SIG-M5 (cell line): Measurements from ENCODE around the gene RAB29.
"Not testable (repeated sequence)": the region's sequence is repeated elsewhere in the genome, so short reads cannot be mapped to it uniquely, and the experiment has no call there.

Source experiments
- DNase-seq: peaks from one replicate; lab custom pipeline; 2025; lab: John Stamatoyannopoulos, UW

RAB29 gene

DNA sequence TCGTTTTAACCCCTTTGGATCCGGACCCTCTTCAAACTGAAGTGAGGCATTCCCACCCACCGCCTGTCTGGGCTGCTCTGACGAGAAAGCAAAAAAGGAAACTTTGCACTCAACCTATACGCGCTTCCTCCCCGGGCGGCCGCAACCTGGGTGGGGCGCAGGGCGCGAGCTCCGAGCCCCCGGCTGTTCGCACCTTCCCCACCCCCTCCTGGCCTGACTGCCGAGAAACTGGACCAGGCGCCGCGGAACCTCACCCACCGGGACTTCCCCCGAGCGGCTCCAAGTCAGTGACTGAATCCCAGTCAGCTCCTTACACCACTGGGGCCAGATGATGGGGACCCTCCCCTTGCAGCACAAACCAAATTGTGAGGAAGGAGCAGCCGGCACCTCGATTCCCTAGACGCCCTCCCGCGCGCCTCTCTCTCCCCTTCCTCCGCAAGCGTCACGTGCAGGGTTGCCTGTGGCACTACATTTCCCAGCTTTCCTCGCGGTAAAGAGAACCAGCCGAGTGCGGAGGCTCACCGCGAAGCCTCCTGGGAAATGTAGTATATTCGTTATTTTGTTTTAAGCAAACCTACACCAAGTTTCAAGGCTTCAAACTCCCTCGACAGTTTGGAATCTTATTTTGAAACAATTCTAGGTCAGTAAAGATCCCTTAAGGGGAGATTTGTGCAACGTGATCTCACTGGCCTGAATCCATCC lies at the start of gene RAB29:
Gene RAB29, minus strand, starts transcription at position 468 of the 702 bp plus-strand sequence. CDS start 526 bp downstream, outside the sequence.
- DNase-seq, result peak; percentile 65

GRCh38 chr1:205824180-205824579 lies 48.9 kb upstream of the RAB29 start:
- DNase-seq, result no peak

- not testable (repeated sequence) for DNase-seq
Measured at GRCh38 chr1:205823260-205823659, 48.0 kb upstream of the RAB29 start.

DNA sequence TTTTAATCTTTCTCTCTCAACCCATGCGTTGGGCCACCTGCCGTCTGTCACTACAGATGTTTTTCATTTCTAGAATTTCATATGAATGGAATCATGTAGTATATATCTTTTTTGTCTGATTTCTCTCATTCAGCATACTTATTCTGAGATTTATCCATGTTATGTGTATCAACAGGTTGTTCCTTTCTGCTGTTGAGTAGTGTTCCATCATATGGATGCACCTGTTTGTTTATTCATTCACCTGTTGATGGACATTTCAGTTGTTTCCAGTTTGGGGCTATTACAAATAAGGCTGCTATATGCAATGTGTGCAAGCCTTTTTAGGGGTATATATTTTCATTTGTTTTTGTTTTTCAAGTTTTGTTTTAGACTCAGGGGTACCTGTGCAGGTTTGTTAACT lies 47.1 kb upstream of the RAB29 start:
- no peak for DNase-seq

- no peak for DNase-seq
Measured at GRCh38 chr1:205817988-205818387, 42.7 kb upstream of the RAB29 start.

GRCh38 chr1:205817364-205817763 lies 42.1 kb upstream of the RAB29 start:
- no peak for DNase-seq

GRCh38 chr1:205813755-205814058 lies 38.4 kb upstream of the RAB29 start:
- DNase-seq, result no peak

- DNase-seq, result peak; percentile 56
Measured at GRCh38 chr1:205812878-205813754, 37.8 kb upstream of the RAB29 start, which contains the start of gene SLC41A1. Gene SLC41A1, minus strand, starts transcription at chr1:205813198. Its CDS starts 2,757 bp downstream, at chr1:205810441.

DNA sequence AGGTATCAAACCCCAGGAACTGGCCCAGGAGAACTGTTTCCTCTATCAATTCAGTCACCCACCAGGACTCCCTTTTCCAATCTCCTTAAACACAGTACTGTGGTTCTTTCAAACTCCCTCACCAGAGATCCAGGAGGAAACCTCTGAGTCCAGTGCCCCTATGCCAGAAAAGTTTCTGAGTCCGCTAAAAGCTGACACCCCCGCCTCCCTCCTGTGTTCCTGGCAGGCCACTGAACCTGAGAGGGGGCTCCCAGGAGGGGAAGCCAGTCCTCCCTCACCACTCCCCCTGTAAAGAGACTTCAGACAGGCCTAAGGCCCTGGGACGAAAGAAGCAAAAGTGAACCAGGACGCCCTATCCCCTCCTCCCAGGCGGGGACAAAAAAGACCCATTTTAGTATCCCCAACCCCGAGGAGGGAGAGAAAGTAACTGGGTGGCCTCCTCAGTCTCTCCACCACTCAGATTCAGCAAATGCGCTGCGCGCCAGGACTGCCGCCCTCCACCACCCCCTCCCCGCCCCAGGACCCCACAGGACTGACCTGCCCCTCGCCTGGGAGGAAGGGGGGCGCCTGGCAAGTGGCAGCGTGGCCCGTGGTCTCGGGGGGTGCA lies 37.1 kb upstream of the RAB29 start:
- no peak for DNase-seq

GRCh38 chr1:205811660-205812059 lies 36.4 kb upstream of the RAB29 start:
- no peak for DNase-seq

DNA sequence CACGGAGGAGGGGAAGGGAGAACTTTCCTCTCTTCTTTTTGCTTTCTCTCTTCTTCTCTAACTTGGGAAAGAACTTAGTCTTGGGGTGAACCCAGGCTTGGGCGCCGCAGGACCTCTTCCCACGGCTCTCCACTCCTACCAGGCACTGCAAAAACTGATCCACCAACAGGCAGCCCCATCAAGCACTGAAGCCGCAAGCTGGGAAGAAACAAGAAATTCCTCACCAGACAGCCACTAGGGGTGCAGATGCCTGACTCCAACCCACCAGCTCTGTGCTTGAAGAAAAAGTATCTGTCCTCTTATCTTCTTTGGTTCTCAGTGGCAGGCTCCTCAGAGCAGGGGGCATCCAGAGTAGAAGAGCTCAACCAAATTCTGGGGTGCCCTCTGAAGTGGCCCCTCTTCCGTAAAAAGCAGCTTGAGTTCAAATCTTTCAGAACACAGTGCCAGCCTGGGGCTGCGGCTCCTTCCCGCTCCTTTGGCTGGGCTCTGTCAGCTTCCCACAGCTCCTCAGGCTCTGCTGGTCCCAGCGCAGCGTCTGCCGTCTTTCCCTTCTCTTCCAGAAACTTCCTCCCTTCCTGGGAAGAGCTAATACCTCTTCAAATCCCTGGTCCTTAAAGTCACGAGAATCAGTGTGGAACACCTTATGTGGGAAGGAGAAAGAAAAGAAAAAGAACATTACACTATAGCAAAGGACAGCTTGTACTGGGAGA lies 35.3 kb upstream of the RAB29 start:
- no peak for DNase-seq

- DNase-seq, result no peak
Measured at GRCh38 chr1:205809942-205810345, 34.7 kb upstream of the RAB29 start.

DNA sequence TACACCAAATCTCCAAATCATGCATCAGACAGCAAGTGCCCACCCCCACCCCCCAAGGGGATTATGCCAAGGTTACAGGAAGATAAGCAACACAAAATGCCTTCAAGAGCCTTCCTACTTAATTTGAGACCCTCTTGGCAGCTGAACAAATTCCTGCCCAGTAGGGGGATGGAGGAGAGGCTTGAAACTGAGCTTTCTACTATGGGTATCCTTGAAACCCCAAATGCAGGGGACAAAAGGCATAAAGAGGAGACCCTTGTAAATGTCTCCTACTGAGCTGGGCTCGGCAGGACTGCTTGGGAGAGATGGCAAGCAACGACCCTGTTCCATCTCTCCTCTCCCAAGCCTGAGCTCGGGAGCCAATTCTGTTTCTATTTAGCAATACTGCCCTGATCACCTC lies 34.2 kb upstream of the RAB29 start:
- DNase-seq, result no peak

DNA sequence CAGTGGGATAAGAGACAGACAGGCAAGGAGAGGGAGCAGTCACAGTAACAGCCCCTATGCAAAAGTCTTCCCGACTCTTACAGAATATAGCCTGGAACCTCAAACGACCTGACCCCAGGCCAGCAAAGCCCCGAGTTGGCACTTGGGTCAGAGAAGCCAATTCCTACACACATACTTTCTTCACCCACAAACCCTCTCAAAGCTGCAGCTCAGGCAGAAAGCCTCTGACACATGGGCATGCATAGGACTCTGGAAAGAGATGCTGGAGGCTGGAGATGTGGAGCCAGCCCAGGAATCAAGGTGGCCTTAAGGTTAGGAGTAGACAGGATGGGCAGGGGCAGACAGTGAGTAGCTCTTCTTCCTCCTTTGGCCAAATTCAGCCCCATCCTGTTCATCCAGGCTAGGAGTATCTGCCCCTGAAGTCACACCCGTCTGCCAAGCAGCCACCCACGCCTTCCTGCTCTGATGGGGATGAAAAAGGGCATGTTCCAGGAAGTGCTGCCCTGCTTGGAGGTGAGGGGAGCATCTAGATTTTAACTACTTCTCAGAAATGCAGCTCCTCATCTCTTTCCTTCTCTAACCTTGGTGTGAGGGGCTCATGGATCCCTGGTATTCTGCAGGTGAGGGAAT lies 29.9 kb upstream of the RAB29 start:
- DNase-seq, result no peak

- no peak for DNase-seq
Measured at GRCh38 chr1:205804605-205805004, 29.3 kb upstream of the RAB29 start.

- DNase-seq, result no peak
Measured at GRCh38 chr1:205803986-205804385, 28.7 kb upstream of the RAB29 start.

DNA sequence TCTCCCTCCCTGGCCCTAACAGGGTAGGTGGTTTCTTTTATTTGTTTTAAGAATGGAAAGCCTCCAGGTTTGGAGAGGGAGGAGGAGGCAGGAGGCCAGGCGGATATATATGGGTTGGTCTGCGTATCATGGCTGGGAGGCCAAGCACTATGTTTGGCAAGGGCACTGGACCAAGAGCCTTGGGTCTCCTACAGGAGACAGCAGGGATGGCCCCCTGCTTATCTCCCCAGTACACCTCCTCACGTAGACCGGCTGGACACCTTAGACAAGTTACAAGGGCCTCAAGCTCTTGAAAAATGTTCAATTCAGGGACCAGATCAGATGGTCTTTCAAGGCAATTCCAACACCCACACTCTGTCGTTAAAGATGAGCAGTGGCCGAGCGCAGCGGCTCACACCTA lies 26.8 kb upstream of the RAB29 start:
- no peak for DNase-seq

- DNase-seq, result no peak
Measured at GRCh38 chr1:205800981-205801703, 25.9 kb upstream of the RAB29 start.

DNA sequence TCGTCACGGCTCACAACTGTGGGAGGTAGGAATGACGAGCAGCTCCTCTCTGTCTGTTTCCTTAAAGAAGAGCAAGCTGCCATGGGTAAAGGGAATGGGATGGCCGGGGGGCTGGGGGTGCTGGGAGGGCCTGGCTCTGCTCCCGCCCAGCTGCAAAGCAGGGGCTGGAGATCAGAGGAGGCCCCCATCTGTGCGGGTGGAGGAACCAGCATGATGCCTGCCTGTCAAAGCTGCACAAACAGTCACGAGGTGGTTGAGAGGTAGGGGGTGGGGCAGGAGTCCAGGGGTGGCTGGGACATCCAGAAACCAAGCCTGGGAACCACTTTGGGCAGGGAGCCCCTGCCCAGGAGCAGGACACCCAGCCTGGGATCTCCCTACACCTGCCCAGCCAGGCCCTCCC lies 25.1 kb upstream of the RAB29 start:
- no peak for DNase-seq

DNA sequence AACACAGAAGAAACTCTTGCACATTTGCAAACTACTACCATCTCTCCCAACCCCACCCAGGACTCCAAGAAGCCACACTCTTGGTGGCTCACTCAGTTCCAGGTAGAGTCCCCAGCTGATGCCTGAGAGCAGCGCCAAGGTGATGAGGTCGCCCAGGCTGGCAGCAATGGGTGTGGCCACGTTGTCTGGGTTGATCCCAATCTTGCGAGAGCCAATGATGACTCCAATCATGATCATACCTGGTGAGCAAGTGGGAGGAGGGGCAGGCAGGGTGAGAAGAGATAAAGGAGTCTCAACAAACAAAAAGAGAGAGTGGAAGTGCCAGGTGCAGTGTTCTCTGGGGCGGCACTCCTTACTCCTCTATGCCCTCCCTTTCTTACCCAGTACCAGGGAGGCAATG lies 23.3 kb upstream of the RAB29 start:
- no peak for DNase-seq

DNA sequence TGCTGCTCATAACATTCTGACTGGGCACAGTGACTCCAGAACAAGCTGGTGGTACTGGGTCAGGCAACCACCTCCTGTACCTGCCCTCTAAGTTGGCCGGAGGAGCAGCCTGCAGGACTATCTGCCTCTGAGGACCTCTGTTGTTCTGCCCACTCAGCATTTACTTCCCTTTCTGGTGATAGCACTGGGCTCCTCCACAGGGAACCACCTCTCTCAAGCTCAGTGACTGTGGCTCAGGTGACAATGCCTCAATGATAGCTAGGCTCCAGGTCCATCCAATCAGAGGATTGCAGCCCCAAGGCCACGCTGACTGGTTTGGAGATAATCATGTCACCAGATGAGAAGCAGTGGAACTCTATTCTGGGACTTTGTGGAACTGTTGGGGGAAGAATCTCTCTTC lies 21.9 kb upstream of the RAB29 start:
- no peak for DNase-seq
